Panc1 (cell line): ENCODE results near the gene OMP.

ENCODE experiments used
- CTCF ChIP-seq: fragments of 450-650 bp; IDR thresholded peaks from 2 replicates; pipeline ENCODE4 v1.5.1; 2017; ENCODE audit warnings: mild to moderate bottlenecking
- POLR2AphosphoS5 ChIP-seq: IDR thresholded peaks from 2 replicates; pipeline ENCODE4 v1.6.1; 2012; ENCODE audit warnings: mild to moderate bottlenecking, low read depth, low read length, moderate library complexity
- REST ChIP-seq, 2 experiments: IDR thresholded peaks; 2 replicates each; pipeline ENCODE4 v1.6.1; 2011 to 2012; ENCODE audit warnings: low read depth in 2 of 2, control low read depth in 1 of 2, low read length in 1 of 2, mild to moderate bottlenecking in 1 of 2, moderate library complexity in 1 of 2; ENCODE audit not compliant: insufficient read depth in 1 of 2
- SIN3A ChIP-seq: IDR thresholded peaks from 2 replicates; pipeline ENCODE4 v1.6.1; 2012; ENCODE audit warnings: low read depth, mild to moderate bottlenecking, low read length, moderate library complexity, borderline replicate concordance; ENCODE audit not compliant: insufficient read depth
- TCF7L2 ChIP-seq: IDR thresholded peaks from 2 replicates; pipeline ENCODE4 v1.6.1; 2011; ENCODE audit warnings: mild to moderate bottlenecking, low read depth, low read length, inconsistent platforms

- TF ChIP-seq CTCF: no peak
- no peak for TF ChIP-seq POLR2AphosphoS5
- TF ChIP-seq REST (IDR thresholded peaks at IDR 0.05; ENCODE audit: insufficient read depth in 1 of 2, low read depth in 2 of 2, low read length in 1 of 2): no peak
- no peak for TF ChIP-seq SIN3A
- no peak for TF ChIP-seq TCF7L2
Measured at GRCh38 chr11:77088236-77089003, 14.2 kb upstream of the OMP start.
